Activated naive CD4-positive, alpha-beta T cell treated with anti-CD3 and anti-CD28 coated beads for 36 hours (primary cell): Measurements from ENCODE around the gene SBF2. TPM values are rescaled to one million over a fixed set of nuclear protein-coding genes. Genes with fewer than 3 reads are reported as not detected.

Experiments used
- CTCF ChIA-PET: fragments of 350-600 bp; sonication (Branson Sonifier 250); formaldehyde crosslinking; loops from one replicate; lab custom pipeline; 2021; ENCODE audit warnings: antibody characterized with exemption; lab: Charles Lee
- DNase-seq: peaks from one replicate; pipeline ENCODE4 v3.0.0-alpha.2; 2020
- H3K27ac Mint-ChIP-seq: one replicate; pipeline ENCODE4 v1.8.0; 2021; ENCODE audit warnings: mild to moderate bottlenecking, mixed read lengths
- H3K27me3 Mint-ChIP-seq: one replicate; pipeline ENCODE4 v1.8.0; 2021; ENCODE audit warnings: low read depth, mixed read lengths
- H3K36me3 Mint-ChIP-seq: one replicate; pipeline ENCODE4 v1.8.0; 2021; ENCODE audit warnings: low read depth, mixed read lengths
- H3K4me1 Mint-ChIP-seq: one replicate; pipeline ENCODE4 v1.8.0; 2021; ENCODE audit warnings: low read depth, mixed read lengths
- H3K4me3 Mint-ChIP-seq: one replicate; pipeline ENCODE4 v1.8.0; 2021; ENCODE audit warnings: mild to moderate bottlenecking, moderate library complexity, mixed read lengths
- H3K9me3 Mint-ChIP-seq: one replicate; pipeline ENCODE4 v1.8.0; 2021; ENCODE audit warnings: mixed read lengths
- intact Hi-C: fragments of 100-400 bp; cut with micrococcal nuclease; formaldehyde crosslinking; loops from one replicate; pipeline ENCODE4 v1.15.1; 2023
- total RNA-seq, 2 experiments: library from RNA; stranded (reverse); gene quantifications; one replicate each; pipeline ENCODE4 v1.2.3, GENCODE V29; 2021

Gene SBF2
- total RNA-seq, 2 experiments from 2014 or later, result 8.7 to 9.9 TPM

- intact Hi-C loops, result no loop called here
- no peaks in the 10 kb centered on the region for H3K9me3 Mint-ChIP-seq
- CTCF ChIA-PET, result interaction anchor here (0.6 kb wide), 1 partner anchor 464 kb away, joined by 3 read pairs; no protein-coding TSS in a partner anchor
- no peaks in the 10 kb centered on the region for H3K27me3 Mint-ChIP-seq
- no peak overlapping the region for H3K27ac Mint-ChIP-seq
- no peak overlapping the region for H3K4me3 Mint-ChIP-seq
- H3K4me1 Mint-ChIP-seq, result no peaks in the 10 kb centered on the region
- peaks cover 13% of the 10 kb centered on the region for H3K36me3 Mint-ChIP-seq
- DNase-seq, result no peak
These were observed 517.8 kb downstream of the SBF2 start for GRCh38 chr11:9776203-9776602.

- H3K4me1 Mint-ChIP-seq, result no peaks in the 10 kb centered on the region
- no peak overlapping the region for H3K27ac Mint-ChIP-seq
- peaks cover 11% of the 10 kb centered on the region for H3K36me3 Mint-ChIP-seq
- DNase-seq, result no peak
- H3K27me3 Mint-ChIP-seq, result no peaks in the 10 kb centered on the region
- intact Hi-C loops, result no loop called here
- no peak overlapping the region for H3K4me3 Mint-ChIP-seq
- CTCF ChIA-PET, result interaction anchor here (0.6 kb wide), 2 partner anchors 432 to 465 kb away, joined by 3 read pairs; no protein-coding TSS in a partner anchor
- no peaks in the 10 kb centered on the region for H3K9me3 Mint-ChIP-seq
These were observed 518.6 kb downstream of the SBF2 start for GRCh38 chr11:9775398-9775779.

- H3K4me1 Mint-ChIP-seq, result no peaks in the 10 kb centered on the region
These were observed 519.2 kb downstream of the SBF2 start for GRCh38 chr11:9774591-9775397.

GRCh38 chr11:9774109-9774508 is 519.9 kb downstream of the SBF2 start:
- H3K27me3 Mint-ChIP-seq, result no peaks in the 10 kb centered on the region
- H3K36me3 Mint-ChIP-seq, result peaks cover 9% of the 10 kb centered on the region
- CTCF ChIA-PET, result no interaction called here
- no peak overlapping the region for H3K4me3 Mint-ChIP-seq
- intact Hi-C loops, result no loop called here
- DNase-seq, result no peak
- H3K27ac Mint-ChIP-seq, result no peak overlapping the region
- no peaks in the 10 kb centered on the region for H3K9me3 Mint-ChIP-seq
- no peaks in the 10 kb centered on the region for H3K4me1 Mint-ChIP-seq

More at GRCh38 chr11:9774591-9775397, 519.2 kb downstream of the SBF2 start:
- H3K4me3 Mint-ChIP-seq, result no peak overlapping the region
- peaks cover 9% of the 10 kb centered on the region for H3K36me3 Mint-ChIP-seq
- H3K9me3 Mint-ChIP-seq, result no peaks in the 10 kb centered on the region
- DNase-seq, result no peak
- no peak overlapping the region for H3K27ac Mint-ChIP-seq
- CTCF ChIA-PET, result interaction anchor here (0.6 kb wide), 1 partner anchor 433 kb away, joined by 3 read pairs; no protein-coding TSS in a partner anchor
- intact Hi-C loops, result no loop called here
- H3K27me3 Mint-ChIP-seq, result no peaks in the 10 kb centered on the region

- intact Hi-C loops, result no loop called here
- H3K4me1 Mint-ChIP-seq, result no peaks in the 10 kb centered on the region
- H3K27me3 Mint-ChIP-seq, result no peaks in the 10 kb centered on the region
- no peak overlapping the region for H3K4me3 Mint-ChIP-seq
- DNase-seq, result no peak
- H3K36me3 Mint-ChIP-seq, result peaks cover 9% of the 10 kb centered on the region
- H3K9me3 Mint-ChIP-seq, result no peaks in the 10 kb centered on the region
- no peak overlapping the region for H3K27ac Mint-ChIP-seq
- CTCF ChIA-PET, result no interaction called here
These were observed 520.5 kb downstream of the SBF2 start for GRCh38 chr11:9773524-9773923.

GRCh38 chr11:9772218-9772617 is 521.8 kb downstream of the SBF2 start:
- H3K9me3 Mint-ChIP-seq, result no peaks in the 10 kb centered on the region
- H3K27ac Mint-ChIP-seq, result no peak overlapping the region
- intact Hi-C loops, result no loop called here
- CTCF ChIA-PET, result no interaction called here
- no peaks in the 10 kb centered on the region for H3K27me3 Mint-ChIP-seq
- peaks cover 7% of the 10 kb centered on the region for H3K36me3 Mint-ChIP-seq
- no peaks in the 10 kb centered on the region for H3K4me1 Mint-ChIP-seq
- DNase-seq, result no peak
- no peak overlapping the region for H3K4me3 Mint-ChIP-seq

- no peaks in the 10 kb centered on the region for H3K9me3 Mint-ChIP-seq
- H3K27ac Mint-ChIP-seq, result no peak overlapping the region
- intact Hi-C loops, result no loop called here
- CTCF ChIA-PET, result no interaction called here
- no peaks in the 10 kb centered on the region for H3K27me3 Mint-ChIP-seq
- peaks cover 7% of the 10 kb centered on the region for H3K36me3 Mint-ChIP-seq
- no peaks in the 10 kb centered on the region for H3K4me1 Mint-ChIP-seq
- no peak overlapping the region for H3K4me3 Mint-ChIP-seq
- no peak for DNase-seq
These were observed 522.9 kb downstream of the SBF2 start for GRCh38 chr11:9771071-9771511.

- no peaks in the 10 kb centered on the region for H3K9me3 Mint-ChIP-seq
- peaks cover 6% of the 10 kb centered on the region for H3K36me3 Mint-ChIP-seq
- H3K27me3 Mint-ChIP-seq, result no peaks in the 10 kb centered on the region
- DNase-seq, result no peak
- H3K27ac Mint-ChIP-seq, result no peak overlapping the region
- intact Hi-C loops, result no loop called here
- H3K4me3 Mint-ChIP-seq, result no peak overlapping the region
- no peaks in the 10 kb centered on the region for H3K4me1 Mint-ChIP-seq
- CTCF ChIA-PET, result no interaction called here
These were observed 524.4 kb downstream of the SBF2 start for GRCh38 chr11:9769621-9770020.

- Mint-ChIP-seq H3K27me3 (no peaks in the 10 kb centered on the region), H3K27ac (no peak overlapping the region), H3K4me1 (peaks cover 10% of the 10 kb centered on the region), H3K9me3 (no peaks in the 10 kb centered on the region), H3K36me3 (peaks cover 6% of the 10 kb centered on the region), H3K4me3 (no peak overlapping the region)
- intact Hi-C loops, result no loop called here
- DNase-seq, result no peak
- CTCF ChIA-PET, result interaction anchor here (0.6 to 1.6 kb wide), 3 partner anchors 17 to 543 kb away, joined by 3 to 6 read pairs (median 3); no protein-coding TSS in a partner anchor
These were observed 528.5 kb downstream of the SBF2 start for GRCh38 chr11:9765320-9766101.

- H3K27me3 Mint-ChIP-seq, result no peaks in the 10 kb centered on the region
- intact Hi-C loops, result no loop called here
- DNase-seq, result no peak
- peaks cover 8% of the 10 kb centered on the region for H3K36me3 Mint-ChIP-seq
- H3K4me3 Mint-ChIP-seq, result no peak overlapping the region
- H3K4me1 Mint-ChIP-seq, result peaks cover 28% of the 10 kb centered on the region
- CTCF ChIA-PET, result interaction anchor here (0.9 to 1.2 kb wide), 2 partner anchors 14 to 150 kb away, joined by 3 read pairs; no protein-coding TSS in a partner anchor
- no peaks in the 10 kb centered on the region for H3K9me3 Mint-ChIP-seq
- no peak overlapping the region for H3K27ac Mint-ChIP-seq
These were observed 530.7 kb downstream of the SBF2 start for GRCh38 chr11:9763301-9763700.

- peaks cover 31% of the 10 kb centered on the region for H3K4me1 Mint-ChIP-seq
- intact Hi-C loops, result no loop called here
- no peak overlapping the region for H3K4me3 Mint-ChIP-seq
- CTCF ChIA-PET, result interaction anchor here (1.2 kb wide), 2 partner anchors 13 to 210 kb away, joined by 3 read pairs; no protein-coding TSS in a partner anchor
- H3K36me3 Mint-ChIP-seq, result peaks cover 8% of the 10 kb centered on the region
- H3K9me3 Mint-ChIP-seq, result no peaks in the 10 kb centered on the region
- H3K27me3 Mint-ChIP-seq, result no peaks in the 10 kb centered on the region
- H3K27ac Mint-ChIP-seq, result no peak overlapping the region
- no peak for DNase-seq
These were observed 531.5 kb downstream of the SBF2 start for GRCh38 chr11:9762531-9762930.

- Mint-ChIP-seq H3K4me3 (no peak overlapping the region), H3K36me3 (peaks cover 8% of the 10 kb centered on the region), H3K4me1 (peaks cover 37% of the 10 kb centered on the region), H3K27ac (no peak overlapping the region), H3K9me3 (no peaks in the 10 kb centered on the region), H3K27me3 (no peaks in the 10 kb centered on the region)
- DNase-seq, result no peak
- intact Hi-C loops, result no loop called here
- CTCF ChIA-PET, result interaction anchor here (1.2 kb wide), 1 partner anchor 211 kb away, joined by 3 read pairs; no protein-coding TSS in a partner anchor
These were observed 532.5 kb downstream of the SBF2 start for GRCh38 chr11:9761441-9761945.
